Astrocyte of the cerebellum (primary cell): ENCODE data around the gene DMGDH.

ENCODE experiments used
- DNase-seq: peaks from one replicate; pipeline ENCODE4 v3.0.0-alpha.2; 2011; ENCODE audit warnings: low read depth
- H3K4me3 ChIP-seq: 2 replicates; pipeline ENCODE4 v1.5.1; 2011; ENCODE audit warnings: mild to moderate bottlenecking, low read depth, low read length, moderate library complexity
- in situ Hi-C: cut with HindIII; loops from 2 replicates; pipeline ENCODE4 v1.10.0; 2017; ENCODE audit warnings: low sequenced_read_pairs
- TF ChIP-seq, protein P1 (sequence below): IDR thresholded peaks from 2 replicates; pipeline ENCODE4 v1.5.1; 2012; ENCODE audit warnings: low read length, low read depth, moderate library complexity, mild to moderate bottlenecking; ENCODE audit errors: missing control alignments

Gene DMGDH

GRCh38 chr5:79023947-79024346 lies 45.5 kb downstream of the DMGDH start:
- TF ChIP-seq, protein P1, sequence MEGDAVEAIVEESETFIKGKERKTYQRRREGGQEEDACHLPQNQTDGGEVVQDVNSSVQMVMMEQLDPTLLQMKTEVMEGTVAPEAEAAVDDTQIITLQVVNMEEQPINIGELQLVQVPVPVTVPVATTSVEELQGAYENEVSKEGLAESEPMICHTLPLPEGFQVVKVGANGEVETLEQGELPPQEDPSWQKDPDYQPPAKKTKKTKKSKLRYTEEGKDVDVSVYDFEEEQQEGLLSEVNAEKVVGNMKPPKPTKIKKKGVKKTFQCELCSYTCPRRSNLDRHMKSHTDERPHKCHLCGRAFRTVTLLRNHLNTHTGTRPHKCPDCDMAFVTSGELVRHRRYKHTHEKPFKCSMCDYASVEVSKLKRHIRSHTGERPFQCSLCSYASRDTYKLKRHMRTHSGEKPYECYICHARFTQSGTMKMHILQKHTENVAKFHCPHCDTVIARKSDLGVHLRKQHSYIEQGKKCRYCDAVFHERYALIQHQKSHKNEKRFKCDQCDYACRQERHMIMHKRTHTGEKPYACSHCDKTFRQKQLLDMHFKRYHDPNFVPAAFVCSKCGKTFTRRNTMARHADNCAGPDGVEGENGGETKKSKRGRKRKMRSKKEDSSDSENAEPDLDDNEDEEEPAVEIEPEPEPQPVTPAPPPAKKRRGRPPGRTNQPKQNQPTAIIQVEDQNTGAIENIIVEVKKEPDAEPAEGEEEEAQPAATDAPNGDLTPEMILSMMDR: no peak
- H3K4me3 ChIP-seq: no peak overlapping the region
- DNase-seq: no peak
- in situ Hi-C loops: no loop called here

DNA sequence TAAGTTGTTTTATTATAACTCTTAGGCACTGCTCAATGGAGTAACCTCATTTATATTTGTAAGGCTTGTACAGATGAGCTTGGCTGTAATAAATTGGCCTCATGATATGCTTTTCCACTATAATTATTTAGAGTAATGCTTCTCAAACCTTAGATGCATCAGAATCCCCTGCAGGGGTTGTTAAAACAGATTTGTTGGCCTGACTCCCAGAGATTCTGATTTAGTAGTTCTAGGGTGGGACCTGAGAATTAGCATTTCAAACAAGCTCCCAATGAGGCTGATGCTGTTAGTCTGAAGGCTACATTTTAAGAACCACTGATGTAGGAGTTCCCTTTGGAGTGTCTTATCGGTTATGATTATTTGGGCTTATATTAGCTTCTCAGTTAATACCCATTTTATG lies 46.1 kb downstream of the DMGDH start:
- no peak overlapping the region for H3K4me3 ChIP-seq
- TF ChIP-seq, protein P1: no peak
- in situ Hi-C loops: no loop called here
- no peak for DNase-seq

- TF ChIP-seq, protein P1: no peak
- no peak overlapping the region for H3K4me3 ChIP-seq
- in situ Hi-C loops: no loop called here
- DNase-seq: no peak
Measured at GRCh38 chr5:79022771-79023170, 46.7 kb downstream of the DMGDH start.

DNA sequence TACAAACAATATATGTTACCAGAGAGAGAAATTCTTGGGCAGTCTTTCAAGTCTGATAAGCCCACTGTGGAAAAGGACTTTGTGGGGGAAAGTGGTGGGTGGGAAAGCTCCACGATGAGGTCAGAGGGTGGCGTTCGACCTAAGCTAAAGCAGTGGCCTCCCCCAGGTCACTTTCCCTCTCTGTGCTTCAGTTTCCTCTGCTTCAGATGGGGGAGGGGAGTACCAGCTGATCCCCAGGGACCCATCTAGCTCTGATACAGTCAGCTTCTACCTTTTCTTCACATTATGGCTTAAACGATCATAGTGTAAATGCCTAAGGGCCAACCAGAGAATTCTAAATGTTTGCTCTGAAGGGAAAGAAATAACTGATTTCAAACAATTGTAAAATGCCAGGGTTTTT lies 47.7 kb downstream of the DMGDH start:
- TF ChIP-seq, protein P1: no peak
- in situ Hi-C loops: no loop called here
- no peak for DNase-seq
- no peak overlapping the region for H3K4me3 ChIP-seq

- TF ChIP-seq, protein P1: peak; percentile 91
- in situ Hi-C loops: no loop called here
- H3K4me3 ChIP-seq: no peak overlapping the region
- DNase-seq: peak; percentile 63
Measured at GRCh38 chr5:79020861-79021561, 48.5 kb downstream of the DMGDH start.

DNA sequence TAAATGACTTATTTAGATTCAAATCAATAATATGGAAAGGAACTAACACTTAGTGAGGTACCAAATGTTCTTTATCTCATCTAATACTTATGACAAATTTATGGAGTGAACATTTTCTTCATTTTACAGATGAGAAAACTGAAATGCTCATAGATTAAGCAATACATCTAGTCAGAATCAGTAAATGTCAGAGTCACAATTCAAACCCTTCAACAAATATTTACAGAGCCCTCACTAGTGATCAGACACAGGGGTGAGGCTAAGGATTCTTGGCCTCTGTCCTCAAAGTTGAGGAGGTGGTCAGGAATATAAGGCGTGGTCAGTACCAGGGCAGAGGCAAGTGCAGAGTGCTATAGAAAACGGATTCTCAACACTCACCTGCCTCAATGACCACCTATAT lies 54.8 kb downstream of the DMGDH start:
- no peak overlapping the region for H3K4me3 ChIP-seq
- TF ChIP-seq, protein P1: no peak
- no peak for DNase-seq
- in situ Hi-C loops: no loop called here
